Vagina (tissue), 2 donors: ENCODE measurements around the gene FGB.

ENCODE experiments used
- CTCF ChIP-seq, 3 experiments: fragments of 450-650 bp in 2 of 3; fragments of 200-600 bp in 1 of 3; sonication (generic) in 1 of 3; IDR thresholded peaks; one replicate each; pipeline ENCODE4 v1.5.1; 2017 to 2019; ENCODE audit warnings: antibody characterized with exemption in 3 of 3, mild to moderate bottlenecking in 2 of 3, moderate library complexity in 2 of 3
- POLR2AphosphoS5 ChIP-seq, 2 donors: sonication (generic); formaldehyde crosslinking; IDR thresholded peaks; one replicate each; pipeline ENCODE4 v1.9.0; 2017; ENCODE audit warnings: antibody characterized with exemption in 2 of 2, mild to moderate bottlenecking in 2 of 2, low read depth in 1 of 2; ENCODE audit not compliant: insufficient read depth in 1 of 2

DNA sequence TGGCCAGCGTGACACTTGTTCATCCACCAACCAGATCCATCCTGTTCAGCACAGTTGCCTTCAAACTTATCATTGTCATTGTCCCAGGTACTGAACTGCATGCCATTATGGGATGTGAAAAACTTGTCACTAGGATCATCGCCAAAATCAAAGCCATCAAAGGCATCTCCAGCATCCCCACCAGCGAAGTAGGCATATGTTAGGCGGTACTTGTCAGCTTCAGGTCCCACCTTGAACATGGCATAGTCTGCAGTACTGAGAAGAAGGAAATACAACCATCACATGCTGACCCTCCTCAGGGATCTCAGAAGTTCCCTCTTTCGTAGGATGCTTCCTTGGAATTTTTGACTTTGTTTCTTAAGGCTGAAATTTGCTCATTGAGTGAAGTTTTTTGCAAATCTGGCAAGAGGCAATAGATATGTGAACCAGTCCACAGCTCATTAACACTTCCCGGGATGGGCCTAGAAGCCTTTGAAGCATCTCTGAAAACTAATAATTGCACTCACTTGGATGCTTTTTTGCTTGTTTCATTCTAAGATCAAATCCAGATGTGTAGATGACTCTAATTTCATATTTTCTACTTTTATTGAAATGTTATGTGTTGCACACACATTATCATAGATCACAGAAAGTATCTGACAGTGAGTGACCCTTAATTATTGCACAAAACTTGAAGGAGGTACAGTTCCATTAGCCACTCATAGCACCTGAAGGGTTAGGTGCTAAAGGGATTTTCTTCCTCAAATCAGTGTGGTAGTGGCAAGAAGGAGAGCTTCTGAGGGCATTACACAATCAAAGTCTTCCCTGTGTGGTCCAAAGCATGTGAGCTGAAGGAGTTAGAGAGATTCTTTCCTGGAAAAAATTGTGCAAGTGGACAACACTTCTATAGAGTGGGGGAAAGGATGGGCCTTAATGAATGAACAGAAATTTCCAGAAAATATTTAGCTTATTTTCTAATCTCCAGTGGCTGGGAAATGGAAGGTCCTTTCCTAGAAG lies 44.2 kb downstream of the FGB start:
- TF ChIP-seq CTCF (IDR thresholded peaks at IDR 0.05) (no peak), POLR2AphosphoS5 (IDR thresholded peaks at IDR 0.05; ENCODE audit: insufficient read depth in 1 of 2, low read depth in 1 of 2) (no peak)
